Activated T-cell treated with anti-CD3 and anti-CD28 coated beads, Interleukin-2, amount 50 U/mL, for 72 hours (primary cell): ENCODE results near the gene PDLIM4. TPM values are rescaled to one million over a fixed set of nuclear protein-coding genes. Genes with fewer than 3 reads are reported as not detected.
A peak's percentile ranks its signal among the peaks of the same experiment; 100 is the strongest.

ENCODE experiments used
- ATAC-seq, 2 donors: fragments of 150-1000 bp; cut with Tn5 transposase; replicated peaks in 1 of 2; 2 replicates each; pipeline ENCODE4 v1.10.0; 2021; ENCODE audit warnings: moderate library complexity in 2 of 2, mild to moderate bottlenecking in 1 of 2
- DNase-seq, 2 donors: peaks; one replicate each; pipeline ENCODE4 v3.0.0; 2021 to 2022; ENCODE audit warnings: mixed read lengths in 1 of 2
- H3K27ac Mint-ChIP-seq: one replicate; pipeline ENCODE4 v1.8.0; 2022; ENCODE audit warnings: mild to moderate bottlenecking, moderate library complexity, mixed read lengths
- H3K27me3 Mint-ChIP-seq: one replicate; pipeline ENCODE4 v1.8.0; 2022; ENCODE audit warnings: low read depth, mixed read lengths
- H3K36me3 Mint-ChIP-seq, 2 donors: one replicate each; pipeline ENCODE4 v1.8.0; 2022; ENCODE audit warnings: mixed read lengths in 2 of 2, mild to moderate bottlenecking in 1 of 2; ENCODE audit not compliant: insufficient read depth in 2 of 2
- H3K4me1 Mint-ChIP-seq: one replicate; pipeline ENCODE4 v1.8.0; 2022; ENCODE audit warnings: low read depth, mixed read lengths
- H3K4me3 Mint-ChIP-seq, 2 donors: one replicate each; pipeline ENCODE4 v1.8.0; 2022; ENCODE audit warnings: mild to moderate bottlenecking in 2 of 2, mixed read lengths in 2 of 2, moderate library complexity in 2 of 2
- H3K9me3 Mint-ChIP-seq, 2 donors: one replicate each; pipeline ENCODE4 v1.8.0; 2022; ENCODE audit warnings: mixed read lengths in 2 of 2
- total RNA-seq, 2 donors: library from RNA; stranded (reverse); gene quantifications; one replicate each; pipeline ENCODE4 v1.2.3, GENCODE V29; 2022

PDLIM4 gene
- total RNA-seq = 1 to 10 TPM in 1 of 2 donors, under 1 TPM in 1; 0.79 to 1.2 TPM

GRCh38 chr5:132257131-132258101, at the start of gene PDLIM4:
Gene PDLIM4, plus strand, starts transcription at chr5:132257696. Its CDS starts 39 bp downstream, at chr5:132257735.
- Mint-ChIP-seq H3K36me3 (no peaks in the 10 kb centered on the region), H3K9me3 (no peaks in the 10 kb centered on the region), H3K27me3 (peaks cover 15% of the 10 kb centered on the region), H3K27ac (no peak within 1 kb of the TSS), H3K4me1 (peaks cover 32% of the 10 kb centered on the region), H3K4me3 (peak within 1 kb of the TSS; percentile 15 to 61)
- DNase-seq = no peak
- ATAC-seq = no peak

DNA sequence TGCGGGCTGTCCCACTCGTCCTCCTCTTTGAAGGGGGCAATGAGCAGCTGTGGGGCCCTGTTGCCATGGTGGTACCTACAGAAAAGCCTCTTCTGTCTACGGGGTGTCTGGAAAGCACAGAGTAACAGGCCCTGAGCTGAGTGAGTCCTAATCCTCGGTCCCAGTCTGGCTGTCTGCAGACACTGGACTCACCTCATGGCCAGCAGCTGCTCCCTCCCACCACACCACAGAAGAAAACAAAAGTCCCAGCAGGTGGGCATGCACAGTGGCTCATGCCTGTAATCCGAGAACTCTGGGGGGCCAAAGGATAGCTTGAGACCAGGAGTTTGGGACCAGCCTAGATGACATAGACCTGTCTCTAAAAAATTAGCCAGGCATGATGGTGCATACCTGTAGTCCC, 49.7 kb upstream of the PDLIM4 start:
- DNase-seq (no peak), ATAC-seq (no peak)
- H3K27ac Mint-ChIP-seq = no peak overlapping the region
- no peaks in the 10 kb centered on the region for H3K36me3 Mint-ChIP-seq
- H3K9me3 Mint-ChIP-seq = no peaks in the 10 kb centered on the region
- H3K4me1 Mint-ChIP-seq = no peaks in the 10 kb centered on the region
- no peak overlapping the region for H3K4me3 Mint-ChIP-seq
- peaks cover 5% of the 10 kb centered on the region for H3K27me3 Mint-ChIP-seq

- Mint-ChIP-seq H3K36me3 (no peaks in the 10 kb centered on the region), H3K27me3 (no peaks in the 10 kb centered on the region), H3K4me1 (no peaks in the 10 kb centered on the region), H3K27ac (no peak overlapping the region), H3K9me3 (no peaks in the 10 kb centered on the region), H3K4me3 (no peak overlapping the region)
- no peak for DNase-seq
- ATAC-seq = no peak
Measured at GRCh38 chr5:132209131-132209530, 48.4 kb upstream of the PDLIM4 start.

GRCh38 chr5:132209901-132210545, 47.5 kb upstream of the PDLIM4 start:
- Mint-ChIP-seq H3K4me1 (no peaks in the 10 kb centered on the region), H3K4me3 (no peak overlapping the region), H3K9me3 (no peaks in the 10 kb centered on the region), H3K36me3 (no peaks in the 10 kb centered on the region), H3K27ac (no peak overlapping the region), H3K27me3 (no peaks in the 10 kb centered on the region)
- DNase-seq (no peak), ATAC-seq (no peak)

DNA sequence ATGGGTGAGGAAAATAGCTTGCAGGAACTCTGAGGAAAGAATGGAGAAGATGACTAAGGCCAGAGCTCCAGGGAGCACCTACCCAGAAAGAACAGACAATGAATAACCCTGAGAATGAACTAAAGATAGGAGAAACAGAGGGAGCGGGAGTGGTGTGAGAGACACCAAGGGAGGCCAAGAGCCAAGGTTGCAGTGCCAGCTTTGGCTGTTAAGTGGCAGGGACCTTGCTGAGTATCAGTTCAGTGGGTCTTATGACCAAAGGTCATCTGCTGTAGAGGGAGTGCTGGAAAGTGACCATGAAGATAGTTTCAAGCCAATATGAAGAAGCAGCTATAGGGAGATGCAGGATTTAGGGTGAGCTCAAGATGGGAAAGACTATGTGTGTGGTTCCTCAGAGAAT, 46.6 kb upstream of the PDLIM4 start:
- Mint-ChIP-seq H3K27me3 (no peaks in the 10 kb centered on the region), H3K36me3 (no peaks in the 10 kb centered on the region), H3K4me3 (no peak overlapping the region), H3K9me3 (no peaks in the 10 kb centered on the region), H3K27ac (no peak overlapping the region), H3K4me1 (no peaks in the 10 kb centered on the region)
- DNase-seq = no peak
- no peak for ATAC-seq

GRCh38 chr5:132211787-132212186, 45.7 kb upstream of the PDLIM4 start:
- H3K27me3 Mint-ChIP-seq = no peaks in the 10 kb centered on the region
- DNase-seq (no peak), ATAC-seq (no peak)
- no peaks in the 10 kb centered on the region for H3K9me3 Mint-ChIP-seq
- H3K4me3 Mint-ChIP-seq = no peak overlapping the region
- H3K36me3 Mint-ChIP-seq = no peaks in the 10 kb centered on the region
- H3K4me1 Mint-ChIP-seq = no peaks in the 10 kb centered on the region
- H3K27ac Mint-ChIP-seq = no peak overlapping the region

DNA sequence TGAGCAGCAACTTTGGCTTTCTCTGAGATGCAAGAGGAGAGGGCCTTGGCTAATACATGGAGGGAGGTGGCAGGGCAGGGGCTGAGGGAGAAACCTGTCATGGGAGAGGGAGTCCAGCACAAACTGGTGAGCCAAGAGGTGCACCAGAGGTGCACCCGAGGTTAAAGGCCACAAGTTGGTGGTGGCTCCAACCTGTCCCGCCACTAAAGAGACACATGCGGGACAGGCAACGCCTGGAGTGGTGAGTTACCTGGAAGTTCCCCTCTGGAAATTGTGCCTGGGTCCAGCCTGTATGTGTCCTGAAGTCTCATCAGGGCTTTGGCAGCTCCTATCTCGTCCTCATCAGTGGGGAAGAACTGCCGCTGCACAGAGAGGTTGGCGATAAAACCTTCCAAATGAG, 43.8 kb upstream of the PDLIM4 start:
- Mint-ChIP-seq H3K36me3 (no peaks in the 10 kb centered on the region), H3K27ac (no peak overlapping the region), H3K9me3 (no peaks in the 10 kb centered on the region), H3K27me3 (no peaks in the 10 kb centered on the region), H3K4me3 (no peak overlapping the region), H3K4me1 (no peaks in the 10 kb centered on the region)
- no peak for DNase-seq
- ATAC-seq = no peak

DNA sequence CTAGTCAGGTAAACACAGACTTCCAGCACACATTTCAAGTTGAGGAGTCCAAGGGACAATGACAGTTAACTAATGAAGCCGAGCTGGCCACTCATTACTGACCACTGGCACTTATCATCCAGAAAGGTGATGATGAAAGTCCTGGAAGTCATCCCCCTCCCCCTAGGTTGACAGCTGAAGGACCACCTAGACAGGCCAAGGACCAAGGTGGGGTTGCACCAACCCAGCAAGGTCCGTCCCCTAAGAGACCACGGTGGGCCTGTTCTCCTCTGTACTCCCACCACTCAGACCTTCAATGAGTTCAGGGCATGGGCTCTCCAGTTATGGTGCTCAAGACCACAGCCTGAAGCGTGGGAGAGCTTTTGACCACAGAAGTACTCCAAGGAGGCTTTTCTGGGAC, 43.0 kb upstream of the PDLIM4 start:
- Mint-ChIP-seq H3K27ac (no peak overlapping the region), H3K27me3 (no peaks in the 10 kb centered on the region), H3K4me1 (peaks cover under 1% of the 10 kb centered on the region), H3K36me3 (no peaks in the 10 kb centered on the region), H3K9me3 (no peaks in the 10 kb centered on the region), H3K4me3 (no peak overlapping the region)
- DNase-seq (no peak), ATAC-seq (no peak)

GRCh38 chr5:132215329-132215728, 42.2 kb upstream of the PDLIM4 start:
- no peak for ATAC-seq
- no peaks in the 10 kb centered on the region for H3K27me3 Mint-ChIP-seq
- DNase-seq = no peak
- no peak overlapping the region for H3K4me3 Mint-ChIP-seq
- H3K9me3 Mint-ChIP-seq = no peaks in the 10 kb centered on the region
- no peaks in the 10 kb centered on the region for H3K36me3 Mint-ChIP-seq
- H3K4me1 Mint-ChIP-seq = peaks cover 5% of the 10 kb centered on the region
- H3K27ac Mint-ChIP-seq = no peak overlapping the region

GRCh38 chr5:132218321-132218720, 39.2 kb upstream of the PDLIM4 start:
- Mint-ChIP-seq H3K4me1 (peaks cover 5% of the 10 kb centered on the region), H3K36me3 (no peaks in the 10 kb centered on the region), H3K27ac (no peak overlapping the region), H3K9me3 (no peaks in the 10 kb centered on the region), H3K27me3 (no peaks in the 10 kb centered on the region), H3K4me3 (no peak overlapping the region)
- no peak for ATAC-seq
- no peak for DNase-seq

GRCh38 chr5:132219289-132219970, 38.1 kb upstream of the PDLIM4 start:
- ATAC-seq (no peak), DNase-seq (no peak)
- Mint-ChIP-seq H3K27me3 (no peaks in the 10 kb centered on the region), H3K4me1 (peaks cover 5% of the 10 kb centered on the region), H3K36me3 (no peaks in the 10 kb centered on the region), H3K27ac (no peak overlapping the region), H3K9me3 (no peaks in the 10 kb centered on the region), H3K4me3 (no peak overlapping the region)

GRCh38 chr5:132219981-132220380, 37.5 kb upstream of the PDLIM4 start:
- no peaks in the 10 kb centered on the region for H3K36me3 Mint-ChIP-seq
- H3K27me3 Mint-ChIP-seq = peaks cover 1% of the 10 kb centered on the region
- no peak overlapping the region for H3K27ac Mint-ChIP-seq
- peaks cover 9% of the 10 kb centered on the region for H3K4me1 Mint-ChIP-seq
- H3K9me3 Mint-ChIP-seq = no peaks in the 10 kb centered on the region
- DNase-seq (no peak), ATAC-seq (no peak)
- H3K4me3 Mint-ChIP-seq = no peak overlapping the region

GRCh38 chr5:132220491-132220890, 37.0 kb upstream of the PDLIM4 start:
- DNase-seq (no peak), ATAC-seq (no peak)
- no peaks in the 10 kb centered on the region for H3K36me3 Mint-ChIP-seq
- H3K4me3 Mint-ChIP-seq = no peak overlapping the region
- no peaks in the 10 kb centered on the region for H3K9me3 Mint-ChIP-seq
- H3K27ac Mint-ChIP-seq = no peak overlapping the region
- H3K27me3 Mint-ChIP-seq = peaks cover 6% of the 10 kb centered on the region
- H3K4me1 Mint-ChIP-seq = peaks cover 14% of the 10 kb centered on the region
